ENCODE data around the gene LHX3. TPM values are rescaled to one million over a fixed set of nuclear protein-coding genes. Genes with fewer than 3 reads are reported as not detected.
"Not testable (repeated sequence)": the region's sequence is repeated elsewhere in the genome, so short reads cannot be mapped to it uniquely, and the experiment has no call there.

Gene LHX3
- total and polyA plus RNA-seq, 8 donors = not detected

DNA sequence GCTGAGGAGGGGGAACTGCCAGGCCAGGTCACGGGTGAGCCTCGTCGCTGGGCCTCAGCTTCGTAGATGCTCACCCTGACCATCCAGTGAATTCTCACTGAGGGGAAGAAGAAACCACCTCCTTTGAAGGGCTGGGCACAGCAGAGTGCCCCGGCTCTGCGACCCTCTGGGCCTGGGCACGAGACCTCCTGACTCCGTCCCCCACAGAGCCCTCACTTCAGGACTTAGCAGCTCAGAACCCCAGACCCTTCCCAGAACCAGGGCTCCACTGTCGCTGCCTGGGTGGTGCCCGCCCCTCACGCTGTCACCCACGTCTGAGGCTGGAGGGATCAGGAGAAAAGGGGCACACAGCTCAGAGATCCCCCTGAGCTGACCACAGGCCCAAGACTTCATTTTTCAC lies 52.0 kb downstream of the LHX3 start:
- intact Hi-C loops (cut with DNase I; ENCODE audit: low total_unique reads) = no loop called here
- Histone ChIP-seq H3K9me3 (no peaks in the 10 kb centered on the region), H3K27ac (no peak overlapping the region), H3K4me1 (peaks cover 0 to 10% (median 0%) of the 10 kb centered on the region in 4 donors), H3K27me3 (peaks cover 3 to 51% (median 26%) of the 10 kb centered on the region in 3 donors), H3K4me3 (no peak overlapping the region), H3K36me3 (no peaks in the 10 kb centered on the region)
- no peak for TF ChIP-seq POLR2AphosphoS5 (IDR thresholded peaks at IDR 0.05)
- no peak for TF ChIP-seq CTCF (IDR thresholded peaks at IDR 0.05)
- no peak for TF ChIP-seq EP300 (IDR thresholded peaks at IDR 0.05)
- no peak for TF ChIP-seq POLR2A (IDR thresholded peaks at IDR 0.05)
- 79 to 94% (median 92%) methylated on average over 5 to 12 of the region's 12 CpGs for WGBS, 5 donors
- DNase-seq = no peak

GRCh38 chr9:136152543-136152866 lies 52.4 kb downstream of the LHX3 start:
- Histone ChIP-seq H3K27me3 (peaks cover 3 to 51% (median 28%) of the 10 kb centered on the region in 3 donors), H3K27ac (no peak overlapping the region), H3K4me1 (peaks cover 0 to 11% (median 0%) of the 10 kb centered on the region in 4 donors), H3K4me3 (no peak overlapping the region), H3K36me3 (no peaks in the 10 kb centered on the region), H3K9me3 (no peaks in the 10 kb centered on the region)
- intact Hi-C loops (cut with DNase I; ENCODE audit: low total_unique reads) = no loop called here
- DNase-seq = no peak
- no peak for TF ChIP-seq POLR2A (IDR thresholded peaks at IDR 0.05)
- TF ChIP-seq CTCF (IDR thresholded peaks at IDR 0.05) = no peak
- 75 to 84% (median 79%) methylated on average over 4 of the region's 4 CpGs for WGBS, 5 donors

- peaks cover 0 to 11% (median 0%) of the 10 kb centered on the region in 4 donors for H3K4me1 ChIP-seq
- TF ChIP-seq EP300 (IDR thresholded peaks at IDR 0.05) (no peak), CTCF (IDR thresholded peaks at IDR 0.05) (no peak), POLR2A (IDR thresholded peaks at IDR 0.05) (no peak), POLR2AphosphoS5 (IDR thresholded peaks at IDR 0.05) (no peak)
- no peaks in the 10 kb centered on the region for H3K9me3 ChIP-seq
- H3K27me3 ChIP-seq = peaks cover 3 to 51% (median 30%) of the 10 kb centered on the region in 3 donors
- no peak overlapping the region for H3K4me3 ChIP-seq
- intact Hi-C loops (cut with DNase I; ENCODE audit: low total_unique reads) = no loop called here
- no peak for DNase-seq
- no peak overlapping the region for H3K27ac ChIP-seq
- 81 to 92% (median 83%) methylated on average over 14 to 27 of the region's 27 CpGs for WGBS, 5 donors
- no peaks in the 10 kb centered on the region for H3K36me3 ChIP-seq
These were observed 52.9 kb downstream of the LHX3 start for GRCh38 chr9:136151848-136152542.

DNA sequence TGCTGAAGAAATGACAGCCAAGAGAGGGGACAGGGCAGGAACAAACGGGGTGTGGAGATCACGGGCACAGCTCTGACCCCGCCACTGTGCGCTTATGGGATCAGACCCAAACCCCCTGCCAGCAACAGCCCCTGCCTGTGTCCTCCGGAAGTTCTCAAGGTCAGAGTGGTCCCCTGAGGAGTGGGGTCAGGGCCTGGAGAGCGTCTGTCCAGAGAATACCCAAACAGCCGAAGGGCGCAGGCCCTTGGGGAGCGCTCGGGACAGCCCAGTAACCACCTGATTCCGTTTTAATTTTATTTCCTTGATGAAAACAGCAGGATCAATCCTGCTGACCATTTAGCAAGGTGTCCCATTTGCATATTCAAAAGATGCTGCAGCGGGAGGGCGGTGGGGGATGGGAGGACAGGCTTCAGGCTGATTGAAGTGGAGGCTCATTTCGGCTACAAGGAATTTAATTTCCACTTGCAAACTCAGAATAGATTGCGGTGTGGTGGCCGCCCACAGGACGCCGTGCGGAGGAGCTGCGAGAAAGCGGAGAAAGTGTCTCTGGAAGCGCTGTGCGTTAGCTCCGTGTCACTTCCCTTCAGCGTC lies 53.6 kb downstream of the LHX3 start:
- DNase-seq = no peak

GRCh38 chr9:136150664-136151213 lies 54.2 kb downstream of the LHX3 start:
- H3K4me3 ChIP-seq; H3K27ac ChIP-seq; intact Hi-C loops (cut with DNase I; ENCODE audit: low total_unique reads); H3K4me1 ChIP-seq; H3K36me3 ChIP-seq; DNase-seq; H3K9me3 ChIP-seq: not testable (repeated sequence)
- 69 to 86% (median 86%) methylated on average over 7 of the region's 7 CpGs for WGBS, 5 donors
- H3K27me3 ChIP-seq = peaks cover 0 to 51% (median 25%) of the 10 kb centered on the region in 3 donors

More for the DNA sequence above, 53.6 kb downstream of the LHX3 start:
- Histone ChIP-seq H3K4me3 (no peak overlapping the region), H3K36me3 (no peaks in the 10 kb centered on the region), H3K27ac (no peak overlapping the region), H3K4me1 (peaks cover 0 to 6% (median 0%) of the 10 kb centered on the region in 4 donors), H3K9me3 (no peaks in the 10 kb centered on the region), H3K27me3 (peaks cover 0 to 51% (median 24%) of the 10 kb centered on the region in 3 donors)
- TF ChIP-seq POLR2AphosphoS5 (IDR thresholded peaks at IDR 0.05) (no peak), CTCF (IDR thresholded peaks at IDR 0.05) (no peak), EP300 (IDR thresholded peaks at IDR 0.05) (no peak), POLR2A (IDR thresholded peaks at IDR 0.05) (no peak)
- intact Hi-C loops (cut with DNase I; ENCODE audit: low total_unique reads) = no loop called here
- 52 to 60% (median 57%) methylated on average over 23 to 25 of the region's 25 CpGs for WGBS, 5 donors

Measured in stomach (tissue), 9 donors.